ENCODE measurements around the gene CCDC8. TPM values are rescaled to one million over a fixed set of nuclear protein-coding genes. Genes with fewer than 3 reads are reported as not detected.

Gene CCDC8
- total and polyA plus RNA-seq, 8 donors, result 0.29 to 22.9 (median 2.6) TPM; not detected in 2

GRCh38 chr19:46371371-46371901 is 41.9 kb downstream of the CCDC8 start:
- Histone ChIP-seq H3K27ac (peak overlapping the region in 2 of 5 donors; percentile 82 to 89), H3K9me3 (no peaks in the 10 kb centered on the region), H3K4me3 (no peak overlapping the region), H3K4me1 (peaks cover 24 to 48% (median 40%) of the 10 kb centered on the region in 4 donors), H3K36me3 (peaks cover 14 to 57% (median 49%) of the 10 kb centered on the region in 4 donors), H3K27me3 (no peaks in the 10 kb centered on the region)
- intact Hi-C loops (cut with DNase I; ENCODE audit: low total_unique reads), result no loop called here
- TF ChIP-seq POLR2A (IDR thresholded peaks at IDR 0.05) (no peak), POLR2AphosphoS5 (IDR thresholded peaks at IDR 0.05) (no peak), CTCF (IDR thresholded peaks at IDR 0.05) (no peak), EP300 (IDR thresholded peaks at IDR 0.05) (no peak)
- no peak for DNase-seq
- 71 to 84% (median 75%) methylated on average over 10 of the region's 10 CpGs for WGBS, 5 donors

DNA sequence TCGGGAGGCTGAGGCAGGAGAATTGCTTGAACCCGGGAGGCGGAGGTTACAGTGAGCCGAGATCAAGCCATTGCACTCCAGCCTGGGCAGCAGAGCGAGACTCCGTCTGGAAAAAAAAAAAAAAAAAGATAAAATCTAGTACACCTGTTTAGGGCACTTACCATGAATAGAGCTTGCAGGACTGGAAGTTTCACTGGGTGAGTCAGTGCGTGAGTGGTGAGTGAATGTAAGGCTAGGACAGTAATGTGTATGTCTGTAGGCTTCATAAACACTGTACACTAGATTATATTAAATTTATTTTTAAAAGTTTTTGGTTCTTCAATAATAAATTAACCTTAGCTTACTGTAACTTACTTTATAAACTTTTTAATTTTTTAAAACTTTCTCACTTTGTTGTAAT is 43.5 kb downstream of the CCDC8 start:
- H3K27ac ChIP-seq, result no peak overlapping the region
- WGBS, 5 donors, result 73 to 83% (median 76%) methylated on average over 6 to 7 of the region's 7 CpGs
- peaks cover 4 to 58% (median 51%) of the 10 kb centered on the region in 4 donors for H3K36me3 ChIP-seq

GRCh38 chr19:46368116-46368515 is 45.2 kb downstream of the CCDC8 start:
- intact Hi-C loops (cut with DNase I; ENCODE audit: low total_unique reads), result no loop called here
- WGBS, 5 donors, result 76 to 94% (median 87%) methylated on average over 6 to 7 of the region's 7 CpGs
- H3K27ac ChIP-seq, result no peak overlapping the region
- no peak overlapping the region for H3K4me3 ChIP-seq
- no peaks in the 10 kb centered on the region for H3K9me3 ChIP-seq
- TF ChIP-seq EP300 (IDR thresholded peaks at IDR 0.05) (no peak), CTCF (IDR thresholded peaks at IDR 0.05) (no peak), POLR2AphosphoS5 (IDR thresholded peaks at IDR 0.05) (no peak), POLR2A (IDR thresholded peaks at IDR 0.05) (no peak)
- H3K36me3 ChIP-seq, result peaks cover 4 to 72% (median 64%) of the 10 kb centered on the region in 4 donors
- DNase-seq, result no peak
- H3K4me1 ChIP-seq, result peaks cover 9 to 51% (median 28%) of the 10 kb centered on the region in 4 donors
- no peaks in the 10 kb centered on the region for H3K27me3 ChIP-seq

More for the DNA sequence above, 43.5 kb downstream of the CCDC8 start:
- DNase-seq, result no peak
- intact Hi-C loops (cut with DNase I; ENCODE audit: low total_unique reads), result no loop called here
- peaks cover 24 to 56% (median 41%) of the 10 kb centered on the region in 4 donors for H3K4me1 ChIP-seq
- H3K9me3 ChIP-seq, result no peaks in the 10 kb centered on the region
- no peak for TF ChIP-seq EP300 (IDR thresholded peaks at IDR 0.05)
- no peak for TF ChIP-seq POLR2A (IDR thresholded peaks at IDR 0.05)
- no peak for TF ChIP-seq POLR2AphosphoS5 (IDR thresholded peaks at IDR 0.05)
- TF ChIP-seq CTCF (IDR thresholded peaks at IDR 0.05), result no peak
- H3K4me3 ChIP-seq, result no peak overlapping the region
- no peaks in the 10 kb centered on the region for H3K27me3 ChIP-seq

GRCh38 chr19:46367426-46367825 is 45.9 kb downstream of the CCDC8 start:
- Histone ChIP-seq H3K27me3 (no peaks in the 10 kb centered on the region), H3K36me3 (peaks cover 4 to 72% (median 64%) of the 10 kb centered on the region in 4 donors), H3K4me3 (no peak overlapping the region), H3K4me1 (peaks cover 2 to 47% (median 21%) of the 10 kb centered on the region in 4 donors), H3K9me3 (no peaks in the 10 kb centered on the region), H3K27ac (no peak overlapping the region)
- 85 to 99% (median 92%) methylated on average over 3 to 5 of the region's 5 CpGs for WGBS, 5 donors
- DNase-seq, result no peak
- no peak for TF ChIP-seq POLR2A (IDR thresholded peaks at IDR 0.05)
- no peak for TF ChIP-seq CTCF (IDR thresholded peaks at IDR 0.05)
- no peak for TF ChIP-seq POLR2AphosphoS5 (IDR thresholded peaks at IDR 0.05)
- no peak for TF ChIP-seq EP300 (IDR thresholded peaks at IDR 0.05)
- intact Hi-C loops (cut with DNase I; ENCODE audit: low total_unique reads), result no loop called here
